ENCODE results near the gene KRT7.

- TF ChIP-seq POLR2AphosphoS5 (IDR thresholded peaks at IDR 0.05; ENCODE audit: borderline replicate concordance, low read depth, low read length) (no peak), EZH2 (IDR thresholded peaks at IDR 0.05) (no peak), FOXP2 (optimal IDR thresholded peaks at IDR 0.05; ENCODE audit: control extremely low read depth, extremely low read length, insufficient read depth) (no peak)
Observed at GRCh38 chr12:52246720-52247621, 13.9 kb downstream of the KRT7 start.
